NT2/D1 (cell line): ENCODE measurements around the gene ZFR2.
"Not testable (repeated sequence)": the region's sequence is repeated elsewhere in the genome, so short reads cannot be mapped to it uniquely, and the experiment has no call there.

ENCODE experiments used
- DNase-seq: peaks from one replicate; pipeline ENCODE4 v3.0.0-alpha.2; 2011; ENCODE audit warnings: low read depth, low spot score
- H3K27me3 ChIP-seq: 2 replicates; pipeline ENCODE4 v1.6.0; 2011; ENCODE audit warnings: mild to moderate bottlenecking; ENCODE audit not compliant: insufficient read length, insufficient read depth
- H3K36me3 ChIP-seq: 2 replicates; pipeline ENCODE4 v1.6.1; 2011; ENCODE audit warnings: mild to moderate bottlenecking, low read length, mixed read lengths; ENCODE audit not compliant: insufficient read depth, insufficient read length
- H3K4me1 ChIP-seq: 2 replicates; pipeline ENCODE4 v1.5.1; 2011; ENCODE audit not compliant: insufficient read depth, insufficient read length
- H3K4me3 ChIP-seq: 2 replicates; pipeline ENCODE4 v1.5.1; 2011; ENCODE audit warnings: low read depth; ENCODE audit not compliant: insufficient read length
- H3K9ac ChIP-seq: 2 replicates; pipeline ENCODE4 v1.6.0; 2011; ENCODE audit warnings: low read depth; ENCODE audit not compliant: insufficient read length
- H3K9me3 ChIP-seq: 2 replicates; pipeline ENCODE4 v1.5.1; 2011; ENCODE audit warnings: mild to moderate bottlenecking, low read length; ENCODE audit not compliant: insufficient read depth
- SUZ12 ChIP-seq: IDR thresholded peaks from 2 replicates; pipeline ENCODE4 v1.6.1; 2011; ENCODE audit not compliant: insufficient read length, insufficient read depth; ENCODE audit errors: extremely low read depth
- YY1 ChIP-seq: IDR thresholded peaks from 2 replicates; pipeline ENCODE4 v1.6.1; 2011; ENCODE audit not compliant: insufficient read length, insufficient read depth
- ZNF274 ChIP-seq: IDR thresholded peaks from 2 replicates; pipeline ENCODE4 v1.6.1; 2011; ENCODE audit warnings: mild to moderate bottlenecking, low read depth, low read length

The ZFR2 gene

DNA sequence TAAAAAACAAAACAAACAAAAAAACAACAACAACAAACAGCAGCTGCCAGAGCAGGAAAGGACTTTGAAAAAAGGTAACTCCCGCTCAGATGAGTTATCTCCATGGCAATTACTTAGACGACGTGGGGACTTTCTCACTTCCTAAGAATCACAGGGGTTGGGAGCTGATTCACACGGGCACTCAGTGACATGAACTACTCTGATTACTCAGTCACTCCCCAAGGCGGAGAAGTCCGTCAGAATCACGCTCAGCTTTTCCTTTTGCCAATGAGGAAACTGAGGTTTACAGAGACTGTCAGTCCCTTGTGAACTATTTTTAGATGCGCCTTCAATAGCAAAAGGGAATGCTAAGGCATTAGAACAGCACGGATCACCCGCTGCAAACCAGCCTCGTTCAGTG, 50.4 kb downstream of the ZFR2 start:
- H3K4me3 ChIP-seq: no peak overlapping the region
- TF ChIP-seq ZNF274: no peak
- TF ChIP-seq YY1: no peak
- TF ChIP-seq SUZ12: no peak
- H3K9me3 ChIP-seq: no peaks in the 10 kb centered on the region
- DNase-seq: no peak
- peaks cover 3% of the 10 kb centered on the region for H3K4me1 ChIP-seq
- no peaks in the 10 kb centered on the region for H3K36me3 ChIP-seq
- no peak overlapping the region for H3K9ac ChIP-seq
- peaks cover 2% of the 10 kb centered on the region for H3K27me3 ChIP-seq

DNA sequence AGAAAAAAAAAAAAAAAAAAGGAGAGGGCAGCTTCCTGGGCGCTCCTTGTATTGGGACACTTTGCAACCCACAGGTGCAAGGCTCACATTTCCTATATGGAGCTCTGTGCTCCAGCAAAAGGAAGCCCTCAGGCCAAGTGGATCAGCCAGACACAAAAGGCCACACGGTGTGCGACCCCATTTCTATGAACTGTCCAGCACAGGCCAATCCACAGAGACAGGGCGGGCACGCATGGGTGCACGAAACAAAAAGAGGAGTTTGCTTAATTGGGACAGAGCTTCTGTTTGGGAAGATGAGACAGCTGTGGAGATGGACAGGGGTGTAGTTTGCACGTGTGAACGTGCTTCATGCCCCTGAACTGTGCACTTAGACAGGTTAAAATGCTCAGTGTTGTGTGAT, 51.1 kb downstream of the ZFR2 start:
- DNase-seq: no peak
- Histone ChIP-seq H3K4me3 (no peak overlapping the region), H3K27me3 (peaks cover 2% of the 10 kb centered on the region), H3K36me3 (no peaks in the 10 kb centered on the region), H3K9ac (no peak overlapping the region), H3K4me1 (peaks cover 3% of the 10 kb centered on the region), H3K9me3 (no peaks in the 10 kb centered on the region)
- TF ChIP-seq YY1 (no peak), ZNF274 (no peak), SUZ12 (no peak)

DNA sequence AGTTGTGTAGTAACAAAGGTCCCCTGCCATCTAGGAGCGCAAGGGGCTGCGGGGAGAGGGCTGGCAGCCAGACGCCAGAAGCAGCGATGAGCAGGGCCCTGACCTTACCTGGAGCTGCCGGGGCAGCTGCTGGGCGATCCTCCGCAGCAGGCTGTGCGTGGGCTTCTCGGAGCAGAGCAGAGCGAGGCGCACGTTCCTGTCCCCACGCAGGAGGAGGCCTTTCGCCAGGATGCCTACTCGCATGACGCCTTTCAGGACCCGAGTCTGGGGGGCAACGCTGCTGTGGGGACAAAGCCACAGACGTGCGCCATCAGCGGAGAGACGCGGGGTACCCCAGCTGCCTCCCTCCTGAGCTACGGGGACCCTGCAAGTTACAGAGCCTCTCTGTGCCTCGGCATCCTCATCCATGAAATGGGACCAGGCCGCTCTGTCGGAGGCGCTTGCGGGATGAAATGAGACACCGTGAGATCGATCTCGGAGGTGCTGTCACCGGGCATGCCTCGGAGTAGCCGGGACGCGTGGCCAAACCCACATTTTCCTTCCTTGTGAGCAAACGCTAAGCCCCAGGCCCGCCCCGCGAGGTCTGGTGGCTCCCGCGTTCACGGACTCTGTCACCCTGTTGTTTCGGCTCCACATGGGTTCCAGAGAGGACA, 52.1 kb downstream of the ZFR2 start:
- Histone ChIP-seq H3K4me1 (no peaks in the 10 kb centered on the region), H3K36me3 (no peaks in the 10 kb centered on the region), H3K9ac (no peak overlapping the region), H3K9me3 (no peaks in the 10 kb centered on the region), H3K4me3 (no peak overlapping the region), H3K27me3 (no peaks in the 10 kb centered on the region)
- no peak for DNase-seq
- TF ChIP-seq ZNF274 (no peak), SUZ12 (no peak), YY1 (no peak)

DNA sequence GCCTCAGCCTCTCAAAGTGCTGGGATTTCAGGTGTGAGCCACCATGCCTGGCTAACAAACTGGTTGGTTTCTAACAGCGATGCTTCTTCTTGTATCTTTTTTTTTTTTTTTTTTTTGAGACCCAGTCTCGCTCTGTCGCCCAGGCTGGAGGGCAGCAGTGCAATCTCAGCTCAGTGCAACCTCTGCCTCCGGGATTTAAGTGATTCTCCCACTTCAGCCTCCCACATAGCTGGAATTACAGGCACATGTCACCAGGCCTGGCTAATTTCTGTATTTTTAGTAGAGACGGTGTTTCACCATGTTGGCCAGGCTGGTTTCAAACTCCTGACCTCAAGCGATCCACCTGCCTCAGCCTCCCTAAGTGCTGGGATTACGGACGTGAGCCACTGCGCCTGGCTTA, 52.7 kb downstream of the ZFR2 start:
- not testable (repeated sequence) for H3K9me3 ChIP-seq, H3K27me3 ChIP-seq, H3K36me3 ChIP-seq, DNase-seq, H3K4me1 ChIP-seq, H3K9ac ChIP-seq, H3K4me3 ChIP-seq

DNA sequence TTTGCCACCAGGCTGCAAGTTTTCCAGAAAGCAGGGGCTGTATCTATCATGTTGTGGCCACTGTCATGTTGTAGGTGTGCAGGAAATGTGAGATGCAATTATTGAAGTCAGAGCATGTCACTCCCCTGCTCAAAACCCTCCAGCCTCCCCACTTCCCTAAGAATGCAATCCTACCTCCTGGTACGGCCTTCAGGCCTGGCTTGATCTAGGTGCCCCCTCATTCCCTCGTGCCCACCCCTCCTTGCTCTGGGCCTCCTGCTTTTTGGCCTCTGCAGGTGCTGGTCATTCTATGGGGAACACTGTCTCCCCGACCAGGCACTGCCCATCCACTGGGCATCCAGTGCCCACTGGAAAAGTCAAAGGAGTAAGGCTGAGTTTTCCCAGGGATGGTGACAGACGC, 54.2 kb downstream of the ZFR2 start:
- Histone ChIP-seq H3K27me3 (no peaks in the 10 kb centered on the region), H3K36me3 (no peaks in the 10 kb centered on the region), H3K9ac (no peak overlapping the region), H3K4me3 (no peak overlapping the region), H3K4me1 (peaks cover 3% of the 10 kb centered on the region), H3K9me3 (no peaks in the 10 kb centered on the region)
- DNase-seq: no peak
- TF ChIP-seq SUZ12 (no peak), ZNF274 (no peak), YY1 (no peak)

DNA sequence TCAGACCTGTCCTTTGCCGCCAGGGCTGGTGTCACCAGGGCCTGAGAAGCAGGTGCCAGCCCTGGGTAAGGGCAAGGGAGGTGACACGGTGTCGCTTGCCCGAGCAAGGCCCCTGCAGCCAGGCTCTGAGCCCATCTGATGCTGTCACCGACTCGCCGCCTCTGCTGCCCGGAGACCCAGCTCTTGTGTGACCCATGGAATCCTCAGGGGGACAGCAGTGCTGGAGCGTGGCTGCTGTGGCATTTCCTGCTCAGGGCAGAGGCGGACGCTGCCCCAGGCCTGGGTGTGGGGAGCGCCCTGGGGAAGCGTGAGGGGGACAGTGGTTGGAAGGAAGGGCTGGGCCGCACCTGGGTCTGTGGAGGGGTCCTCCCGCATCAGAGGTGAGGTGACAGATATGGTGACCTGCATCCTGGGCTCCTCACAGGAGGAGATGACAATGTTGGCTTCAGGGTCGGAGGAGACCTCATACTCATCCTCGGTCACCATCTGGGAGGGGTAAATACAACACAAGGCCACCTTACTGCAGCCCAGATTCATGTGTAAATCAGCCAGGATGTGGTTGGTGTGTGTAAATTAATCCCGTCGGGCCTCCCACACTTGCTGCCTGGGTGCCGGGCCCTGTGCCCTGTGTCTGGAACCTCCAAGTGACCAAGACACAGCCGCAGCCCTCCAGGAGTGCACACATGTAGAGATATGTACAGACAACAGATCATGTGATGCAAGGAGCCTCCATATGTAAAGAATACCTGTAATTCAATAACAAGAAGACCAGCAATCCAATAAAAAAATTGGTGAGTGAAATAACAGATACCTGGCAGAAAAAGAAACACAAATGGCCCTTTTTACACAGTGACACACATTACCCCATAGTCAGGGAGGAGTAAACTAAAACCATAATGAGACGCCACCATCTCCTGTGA, 55.1 kb downstream of the ZFR2 start:
- peaks cover 3% of the 10 kb centered on the region for H3K4me1 ChIP-seq
- H3K36me3 ChIP-seq: no peaks in the 10 kb centered on the region
- no peak overlapping the region for H3K9ac ChIP-seq
- no peaks in the 10 kb centered on the region for H3K9me3 ChIP-seq
- no peak for DNase-seq
- no peaks in the 10 kb centered on the region for H3K27me3 ChIP-seq
- no peak overlapping the region for H3K4me3 ChIP-seq
- TF ChIP-seq SUZ12 (no peak), ZNF274 (no peak), YY1 (no peak)

DNA sequence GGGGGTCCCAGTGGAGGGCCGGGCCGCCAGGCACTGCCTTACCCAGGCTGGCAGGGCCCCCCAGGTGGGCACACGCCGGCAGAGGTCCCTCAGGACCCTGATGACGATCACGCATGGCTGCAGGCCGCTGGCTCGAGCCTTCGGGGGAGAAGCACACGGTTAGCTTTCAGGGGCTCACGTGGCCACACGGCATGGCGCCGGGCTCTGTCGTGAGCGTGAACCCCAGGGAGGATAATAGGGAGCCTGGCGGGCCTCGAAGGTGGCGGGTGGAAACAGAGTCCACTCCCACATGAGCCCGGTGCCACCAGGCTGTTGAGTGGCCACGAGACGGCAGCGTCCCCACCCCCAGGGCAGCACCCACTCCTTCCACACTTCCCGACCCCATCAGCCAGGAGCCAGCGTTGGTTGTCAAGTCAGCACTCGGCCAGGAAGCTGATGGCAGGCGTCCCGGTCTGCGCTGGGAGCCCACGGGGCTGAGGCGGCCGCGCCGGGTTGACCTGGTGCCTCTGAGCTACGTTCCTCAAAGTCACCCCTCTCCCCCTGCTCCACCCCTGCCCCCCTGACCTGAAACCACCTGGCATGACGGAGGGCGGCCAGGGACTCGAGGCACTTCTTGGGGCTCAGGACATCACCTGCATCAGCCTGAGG, 58.0 kb downstream of the ZFR2 start:
- Histone ChIP-seq H3K9ac (peak overlapping the region; percentile 27), H3K27me3 (no peaks in the 10 kb centered on the region), H3K4me3 (no peak overlapping the region), H3K4me1 (peaks cover 3% of the 10 kb centered on the region), H3K36me3 (no peaks in the 10 kb centered on the region), H3K9me3 (no peaks in the 10 kb centered on the region)
- no peak for DNase-seq
- TF ChIP-seq YY1: no peak
- no peak for TF ChIP-seq ZNF274
- TF ChIP-seq SUZ12: no peak
